ENCODE results near the gene ATP10A.

Gene ATP10A

GRCh38 chr15:25824618-25825017 lies 38.5 kb downstream of the ATP10A start:
- no peaks in the 10 kb centered on the region for H3K9me3 ChIP-seq
- H3K4me1 ChIP-seq: peaks cover 0 to 56% (median 7%) of the 10 kb centered on the region in 4 donors
- intact Hi-C loops (cut with DNase I; ENCODE audit: low total_unique reads): no loop called here
- no peak overlapping the region for H3K4me3 ChIP-seq
- no peak for TF ChIP-seq CTCF (IDR thresholded peaks at IDR 0.05)
- no peak for DNase-seq
- H3K27me3 ChIP-seq: no peaks in the 10 kb centered on the region
- no peaks in the 10 kb centered on the region for H3K36me3 ChIP-seq
- H3K27ac ChIP-seq: peak overlapping the region; percentile 10 to 28

DNA sequence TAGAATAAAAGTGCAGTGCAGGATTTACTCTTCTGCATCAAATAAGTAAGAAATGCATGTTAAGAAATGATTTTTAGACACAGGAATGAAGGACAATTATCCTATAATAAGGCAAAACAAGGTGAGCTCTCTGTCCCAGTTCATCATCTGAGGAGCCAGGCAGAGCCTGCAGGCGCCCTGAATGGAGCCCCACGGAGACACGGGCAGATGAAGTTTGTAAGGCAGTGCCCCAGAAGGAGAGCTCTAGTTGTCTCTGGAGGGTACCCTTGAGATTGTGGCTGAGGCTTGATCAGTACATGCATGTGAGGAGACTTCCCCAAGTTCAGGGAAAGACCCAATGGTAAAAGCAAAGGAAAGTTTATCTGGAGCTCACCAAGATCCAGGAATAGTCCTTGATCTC lies 50.3 kb downstream of the ATP10A start:
- Histone ChIP-seq H3K27ac (no peak overlapping the region), H3K4me3 (no peak overlapping the region), H3K27me3 (no peaks in the 10 kb centered on the region), H3K4me1 (peaks cover 0 to 78% (median 31%) of the 10 kb centered on the region in 4 donors), H3K9me3 (no peaks in the 10 kb centered on the region), H3K36me3 (no peaks in the 10 kb centered on the region)
- DNase-seq: no peak
- intact Hi-C loops (cut with DNase I; ENCODE audit: low total_unique reads): no loop called here
- no peak for TF ChIP-seq CTCF (IDR thresholded peaks at IDR 0.05)

DNA sequence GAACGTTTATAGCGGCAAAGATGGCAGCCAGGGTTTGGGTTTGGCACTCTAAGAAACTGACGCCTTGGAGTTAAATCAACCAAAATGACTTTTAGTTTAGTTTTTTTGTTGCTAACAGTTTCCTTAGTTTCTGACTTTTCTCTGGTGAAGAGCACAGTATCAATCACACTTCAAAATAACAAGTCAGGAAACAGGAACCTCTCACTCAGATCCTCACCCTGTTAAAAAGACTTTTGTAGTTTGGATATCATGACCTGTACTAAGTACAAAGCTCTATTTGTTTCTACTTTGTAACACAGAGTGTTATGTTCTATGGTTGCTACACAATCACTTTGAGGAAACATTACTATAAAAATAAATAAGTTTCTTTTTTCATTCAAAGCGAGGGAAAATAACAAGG lies 51.1 kb downstream of the ATP10A start:
- H3K9me3 ChIP-seq: no peaks in the 10 kb centered on the region
- TF ChIP-seq CTCF (IDR thresholded peaks at IDR 0.05): no peak
- H3K27me3 ChIP-seq: no peaks in the 10 kb centered on the region
- H3K36me3 ChIP-seq: no peaks in the 10 kb centered on the region
- intact Hi-C loops (cut with DNase I; ENCODE audit: low total_unique reads): no loop called here
- DNase-seq: no peak
- peaks cover 0 to 78% (median 33%) of the 10 kb centered on the region in 4 donors for H3K4me1 ChIP-seq
- no peak overlapping the region for H3K27ac ChIP-seq
- H3K4me3 ChIP-seq: no peak overlapping the region

DNA sequence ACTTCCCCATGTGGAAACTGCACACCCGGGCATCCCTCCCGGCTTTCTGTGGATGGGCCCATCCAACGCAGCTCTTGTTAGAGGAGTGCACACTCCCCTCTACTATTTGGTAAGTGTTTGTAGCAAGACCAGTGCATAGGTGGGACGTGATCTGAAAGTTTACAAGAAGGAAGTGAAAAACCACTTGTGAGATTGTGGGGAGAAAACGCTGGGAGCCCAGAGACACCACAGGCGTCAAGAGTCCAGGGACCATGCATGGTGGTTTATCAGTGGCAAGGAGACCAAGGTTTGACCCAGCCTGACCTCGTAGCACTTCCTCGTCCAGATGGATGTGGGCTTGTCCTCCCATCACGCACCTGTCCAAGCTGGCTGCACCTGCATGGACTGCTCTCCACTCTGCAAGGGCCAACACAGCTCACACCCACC lies 51.6 kb downstream of the ATP10A start:
- intact Hi-C loops (cut with DNase I; ENCODE audit: low total_unique reads): no loop called here
- TF ChIP-seq CTCF (IDR thresholded peaks at IDR 0.05): no peak
- H3K27ac ChIP-seq: no peak overlapping the region
- no peak overlapping the region for H3K4me3 ChIP-seq
- H3K4me1 ChIP-seq: peaks cover 0 to 77% (median 33%) of the 10 kb centered on the region in 4 donors
- DNase-seq: peak in 1 of 2 donors; percentile 47
- no peaks in the 10 kb centered on the region for H3K36me3 ChIP-seq
- no peaks in the 10 kb centered on the region for H3K27me3 ChIP-seq
- no peaks in the 10 kb centered on the region for H3K9me3 ChIP-seq

DNA sequence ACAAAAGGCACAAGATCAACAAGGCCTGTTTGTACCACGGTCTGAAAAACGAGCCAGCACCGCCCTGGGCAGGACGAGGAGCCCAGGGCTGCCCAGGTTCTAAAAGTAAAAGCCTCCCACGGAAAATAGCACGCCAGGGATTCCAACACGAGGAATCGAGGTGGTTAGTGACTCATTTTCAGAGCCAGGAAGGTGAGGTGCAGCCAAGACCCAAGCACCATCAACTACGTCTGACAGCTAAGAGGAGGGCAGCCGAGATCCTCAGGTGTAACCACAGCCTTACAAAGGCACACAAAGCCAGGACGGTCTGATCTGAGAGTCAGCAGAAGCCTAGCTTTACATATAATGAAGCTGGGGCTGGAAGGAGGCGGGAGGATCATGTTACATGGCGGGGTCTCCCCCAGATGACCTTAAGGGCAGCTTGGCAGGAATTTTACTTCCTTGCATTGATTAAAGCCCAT lies 52.5 kb downstream of the ATP10A start:
- H3K27ac ChIP-seq: peak overlapping the region; percentile 13 to 25
- no peaks in the 10 kb centered on the region for H3K36me3 ChIP-seq
- peaks cover 0 to 74% (median 29%) of the 10 kb centered on the region in 4 donors for H3K4me1 ChIP-seq
- no peaks in the 10 kb centered on the region for H3K27me3 ChIP-seq
- DNase-seq: no peak
- H3K4me3 ChIP-seq: no peak overlapping the region
- no peaks in the 10 kb centered on the region for H3K9me3 ChIP-seq
- TF ChIP-seq CTCF (IDR thresholded peaks at IDR 0.05): no peak
- intact Hi-C loops (cut with DNase I; ENCODE audit: low total_unique reads): no loop called here

DNA sequence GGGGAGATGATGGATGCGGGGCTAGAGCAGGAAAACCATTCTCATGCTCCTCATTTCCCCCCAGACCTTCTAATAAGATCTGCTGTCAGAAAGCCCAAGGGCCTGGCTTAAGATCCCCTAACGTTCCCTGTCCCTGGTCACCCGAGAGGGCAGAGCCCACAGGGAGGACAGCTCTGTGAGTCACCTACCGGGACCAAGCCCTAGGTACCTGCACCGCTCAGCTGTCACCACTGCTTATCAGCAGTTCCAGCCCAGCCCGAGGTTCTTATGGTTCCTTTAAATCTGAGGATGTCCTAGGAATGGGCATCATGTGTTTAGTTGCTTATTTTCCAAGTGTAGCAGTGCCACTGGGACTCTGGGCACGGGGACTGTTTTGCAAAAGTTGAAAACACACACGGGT lies 53.0 kb downstream of the ATP10A start:
- intact Hi-C loops (cut with DNase I; ENCODE audit: low total_unique reads): no loop called here
- H3K36me3 ChIP-seq: no peaks in the 10 kb centered on the region
- no peak for TF ChIP-seq CTCF (IDR thresholded peaks at IDR 0.05)
- no peak for DNase-seq
- H3K4me3 ChIP-seq: no peak overlapping the region
- H3K27ac ChIP-seq: peak overlapping the region; percentile 13 to 25
- H3K4me1 ChIP-seq: peaks cover 0 to 76% (median 31%) of the 10 kb centered on the region in 4 donors
- H3K9me3 ChIP-seq: no peaks in the 10 kb centered on the region
- no peaks in the 10 kb centered on the region for H3K27me3 ChIP-seq
